Heart left ventricle (tissue), 16 donors: Measurements from ENCODE around the gene HDAC8. TPM values are rescaled to one million over a fixed set of nuclear protein-coding genes. Genes with fewer than 3 reads are reported as not detected.
A peak's percentile ranks its signal among the peaks of the same experiment; 100 is the strongest.

ENCODE experiments used
- ATAC-seq, 4 donors: fragments of 200-7000 bp; cut with Tn5 transposase; one replicate each; pipeline ENCODE4 v1.9.1; 2020 to 2022; ENCODE audit warnings: moderate library complexity in 4 of 4, mild to moderate bottlenecking in 3 of 4, moderate number of reproducible peaks in 1 of 4
- DNase-seq, 5 donors: peaks; one replicate each; pipeline ENCODE4 v3.0.0-alpha.2; 2020
- H3K27ac ChIP-seq, 12 donors: fragments of 200-600 bp; sonication (generic) in 4 of 12; one replicate each; pipeline versions ENCODE4 v1.5.0 to v1.8.0; 2016 to 2022; ENCODE audit warnings: mild to moderate bottlenecking in 2 of 12
- H3K27me3 ChIP-seq, 9 donors: fragments of 200-600 bp; sonication (generic) in 2 of 9; one replicate each; pipeline versions ENCODE4 v1.5.1 to v1.8.0; 2016 to 2022; ENCODE audit warnings: mild to moderate bottlenecking in 3 of 9
- H3K36me3 ChIP-seq, 9 donors: fragments of 200-600 bp; sonication (generic) in 2 of 9; one replicate each; pipeline versions ENCODE4 v1.5.0 to v1.8.0; 2018 to 2022; ENCODE audit warnings: mild to moderate bottlenecking in 2 of 9
- H3K4me1 ChIP-seq, 12 donors: fragments of 200-600 bp; sonication (generic) in 4 of 12; one replicate each; pipeline versions ENCODE4 v1.5.0 to v1.8.0; 2016 to 2022; ENCODE audit warnings: mild to moderate bottlenecking in 3 of 12
- H3K4me3 ChIP-seq, 12 donors: fragments of 200-600 bp; sonication (generic) in 4 of 12; one replicate each; pipeline versions ENCODE4 v1.5.0 to v1.8.0; 2017 to 2022; ENCODE audit warnings: mild to moderate bottlenecking in 9 of 12, moderate library complexity in 4 of 12
- H3K9me3 ChIP-seq, 12 donors: fragments of 200-600 bp; sonication (generic) in 4 of 12; one replicate each; pipeline versions ENCODE4 v1.5.0 to v1.8.0; 2016 to 2022; ENCODE audit warnings: mild to moderate bottlenecking in 1 of 12
- CTCF ChIP-seq, 12 donors: fragments of 200-600 bp; sonication (generic) in 4 of 12; IDR thresholded peaks; one replicate each; pipeline versions ENCODE4 v1.5.0 to v1.8.0; 2018 to 2022; ENCODE audit warnings: antibody characterized with exemption in 12 of 12, mild to moderate bottlenecking in 5 of 12
- POLR2A ChIP-seq, 2 donors: fragments of 450-650 bp; IDR thresholded peaks; one replicate each; pipeline ENCODE4 v1.6.1; 2017; ENCODE audit warnings: antibody characterized with exemption in 2 of 2, mild to moderate bottlenecking in 2 of 2, moderate library complexity in 2 of 2
- WGBS, 4 donors: extraction: QIAGEN DNeasy Blood & Tissue Kit in 2 of 4; methylation state at CpG; one replicate each; pipeline versions ENCODE4 v1.1.5 to v1.1.7; 2013 to 2018; 5-methylcytosine and 5-hydroxymethylcytosine counted together
- intact Hi-C, 10 donors: fragments of 100-400 bp; cut with DNase I; formaldehyde crosslinking; loops; one replicate each; pipeline versions ENCODE4 v1.11.1 to v1.14.2; 2022
- polyA plus RNA-seq, 2 donors: library from polyadenylated mRNA; stranded (reverse); fragments of 200-250 nt; gene quantifications; one replicate each; pipeline ENCODE4 v1.2.3, GENCODE V29; 2013
- total RNA-seq, 9 donors: library from RNA; depleted of rRNA in 2 of 9; stranded (reverse); fragments of >200 nt in 2 of 9; fragmentation: NEBNext Ultra II Directional in 3 of 9; extraction: Animal tissue kit (Norgen Biotek cat#: 25700) in 3 of 9; gene quantifications; one replicate each; pipeline versions ENCODE4 v1.1.0 to v1.2.4, GENCODE V29; 2016 to 2023
- donor health status: ischemic (EF 13 %, LVEDD 7.1; RV severe dilation, severe dysfunction).
- donor health status: healthy with polysubstance abuse.
- donor health status: DM: no; HTN: yes; CAD: no.
- donor health status: DM: no; HTN: no; CAD: no.
- donor health status: ischemic (EF 25% LVEDD 6.9; RV normal size, moderate dysfunction).
- donor health status: ischemic (EF 25% LVEDD 5.7; RV mildly dilated, moderate dysfunction).
- donor health status: healthy.
- donor health status: DM: yes; HTN: yes; CAD: no.
- donor health status: ischemic (EF 35%, LVEDD 5.7; RV mildly dilated, moderate dysfunction).
- donor health status: nonischemic (EF 11% LVEDD 7.7; RV severe dilation, severe dysfunction).
- donor health status: DM: yes; HTN: yes; CAD: no.
- donor health status: PGD.
- donor health status: ischemic (EF 29% LVEDD 5.4; RV normal size, mild dysfunction).
- donor health status: nonischemic (EF 23%, LVEDD 6.1; RV moderate dilation, normal function).

Gene HDAC8
- total and polyA plus RNA-seq, 11 donors: 16.1 to 28.1 (median 18.6) TPM

- 69 to 83% (median 75%) methylated on average over 1 of the region's 1 CpG for WGBS, 4 donors
- peaks cover 0 to 50% (median 0%) of the 10 kb centered on the region in 9 donors for H3K27me3 ChIP-seq
Observed at GRCh38 chrX:72296991-72297390, 275.7 kb downstream of the HDAC8 start.

GRCh38 chrX:72295745-72296144 lies 276.9 kb downstream of the HDAC8 start:
- TF ChIP-seq POLR2A (IDR thresholded peaks at IDR 0.05): no peak
- TF ChIP-seq CTCF (IDR thresholded peaks at IDR 0.05): no peak
- Histone ChIP-seq H3K27me3 (peaks cover 0 to 49% (median 0%) of the 10 kb centered on the region in 9 donors), H3K9me3 (peaks cover 0 to 8% (median 0%) of the 10 kb centered on the region in 12 donors), H3K36me3 (no peaks in the 10 kb centered on the region), H3K4me1 (no peaks in the 10 kb centered on the region), H3K27ac (no peak overlapping the region), H3K4me3 (no peak overlapping the region)
- 70 to 92% (median 85%) methylated on average over 5 of the region's 5 CpGs for WGBS, 4 donors
- DNase-seq (no peak), ATAC-seq (no peak)
- intact Hi-C loops: no loop called here

More at GRCh38 chrX:72296991-72297390, 275.7 kb downstream of the HDAC8 start:
- no peak overlapping the region for H3K4me3 ChIP-seq
- H3K27ac ChIP-seq: no peak overlapping the region
- H3K9me3 ChIP-seq: peaks cover 0 to 2% (median 0%) of the 10 kb centered on the region in 12 donors
- no peaks in the 10 kb centered on the region for H3K36me3 ChIP-seq
- ATAC-seq (no peak), DNase-seq (no peak)
- intact Hi-C loops: no loop called here
- TF ChIP-seq CTCF (IDR thresholded peaks at IDR 0.05): no peak
- no peak for TF ChIP-seq POLR2A (IDR thresholded peaks at IDR 0.05)
- H3K4me1 ChIP-seq: no peaks in the 10 kb centered on the region

- DNase-seq (no peak), ATAC-seq (no peak)
- intact Hi-C loops: no loop called here
- Histone ChIP-seq H3K27me3 (peaks cover 0 to 49% (median 0%) of the 10 kb centered on the region in 9 donors), H3K9me3 (peaks cover 0 to 8% (median 0%) of the 10 kb centered on the region in 12 donors), H3K4me3 (no peak overlapping the region), H3K27ac (no peak overlapping the region), H3K36me3 (no peaks in the 10 kb centered on the region), H3K4me1 (no peaks in the 10 kb centered on the region)
- WGBS, 4 donors: 44 to 67% (median 59%) methylated on average over 1 of the region's 1 CpG
- TF ChIP-seq CTCF (IDR thresholded peaks at IDR 0.05): peak in 3 of 12 donors; percentile 19 to 52 (median 45)
- TF ChIP-seq POLR2A (IDR thresholded peaks at IDR 0.05): no peak
Observed at GRCh38 chrX:72294497-72294896, 278.1 kb downstream of the HDAC8 start.

- Histone ChIP-seq H3K9me3 (no peaks in the 10 kb centered on the region), H3K4me3 (no peak overlapping the region), H3K27me3 (peaks cover 0 to 30% (median 0%) of the 10 kb centered on the region in 9 donors), H3K4me1 (no peaks in the 10 kb centered on the region), H3K36me3 (no peaks in the 10 kb centered on the region), H3K27ac (no peak overlapping the region)
- no peak for ATAC-seq
- intact Hi-C loops: no loop called here
- 93 to 98% (median 98%) methylated on average over 1 of the region's 1 CpG for WGBS, 4 donors
- TF ChIP-seq CTCF (IDR thresholded peaks at IDR 0.05) (no peak), POLR2A (IDR thresholded peaks at IDR 0.05) (no peak)
- no peak for DNase-seq
Observed at GRCh38 chrX:72282302-72282701, 290.3 kb downstream of the HDAC8 start.
